A549 (cell line): ENCODE measurements around the gene UNC5A. TPM values are rescaled to one million over a fixed set of nuclear protein-coding genes. Genes with fewer than 3 reads are reported as not detected.

ENCODE experiments used
- ATAC-seq, 2 experiments: fragments of 200-7000 bp in 1 of 2; fragments of >200 bp in 1 of 2; cut with Nextera tagmentation in 1 of 2; cut with Tn5 transposase in 1 of 2; 3 replicates each; pipeline versions ENCODE4 v1.8.0 to v1.9.1; 2018 to 2020; ENCODE audit warnings: mild to moderate bottlenecking in 1 of 2, moderate library complexity in 1 of 2
- CTCF ChIA-PET: fragments of 300-600 bp; sonication (Branson Sonifier 250); formaldehyde crosslinking; extraction: SDS; loops from one replicate; lab custom pipeline; 2021; ENCODE audit warnings: antibody characterized with exemption, inconsistent platforms; lab: Yijun Ruan, JAX
- POLR2A ChIA-PET: fragments of 350-600 bp; formaldehyde crosslinking; extraction: SDS; loops from one replicate; lab custom pipeline; 2021; ENCODE audit warnings: antibody characterized with exemption, inconsistent platforms; lab: Yijun Ruan, JAX
- DNase-seq, 2 experiments: peaks; one replicate each; pipeline versions ENCODE4 v3.0.0 to v3.0.0-alpha.2; 2011 to 2016; ENCODE audit warnings: low read depth in 1 of 2, low spot score in 1 of 2
- FAIRE-seq: peaks from 2 replicates; lab custom pipeline; 2011; peaks lifted over from hg19 to GRCh38; lab: Jason Lieb, UNC
- H3K27ac ChIP-seq, 2 experiments: fragments of >200 bp; sonication (Bioruptor Twin); formaldehyde crosslinking; 3 replicates each; pipeline ENCODE4 v1.5.1; 2016 to 2017
- H3K4me1 ChIP-seq: fragments of >200 bp; sonication (Bioruptor Twin); formaldehyde crosslinking; 3 replicates; pipeline ENCODE4 v1.6.1; 2016
- H3K4me2 ChIP-seq: fragments of >200 bp; sonication (Bioruptor Twin); formaldehyde crosslinking; 3 replicates; pipeline ENCODE4 v1.6.1; 2016
- H3K4me3 ChIP-seq: fragments of >200 bp; sonication (Bioruptor Twin); formaldehyde crosslinking; 3 replicates; pipeline ENCODE4 v1.5.1; 2016
- H3K9me3 ChIP-seq: fragments of >200 bp; sonication (Bioruptor Twin); formaldehyde crosslinking; 3 replicates; pipeline ENCODE4 v1.6.1; 2016
- CBX8 ChIP-seq: fragments of 200-600 bp; sonication (generic); IDR thresholded peaks from 2 replicates; pipeline ENCODE4 v1.6.1; 2016
- CEBPB ChIP-seq, 2 experiments: fragments of >200 bp in 1 of 2; sonication (Bioruptor Twin) in 1 of 2; formaldehyde crosslinking in 1 of 2; IDR thresholded peaks; 2 replicates each; pipeline ENCODE4 v1.6.1; 2012 to 2016
- EP300 ChIP-seq, 2 experiments: fragments of >200 bp; sonication (Bioruptor Twin); formaldehyde crosslinking; IDR thresholded peaks; 2 replicates in 1 of 2; 3 replicates in 1 of 2; pipeline ENCODE4 v1.6.1; 2016 to 2017
- FOSB ChIP-seq: fragments of 250-450 bp; sonication (Bioruptor Pico); IDR thresholded peaks from 2 replicates; pipeline ENCODE4 v1.5.0; 2020; ENCODE audit warnings: mild to moderate bottlenecking, moderate library complexity
- FOXS1 ChIP-seq: fragments of 250-450 bp; sonication (Bioruptor Pico); IDR thresholded peaks from 2 replicates; pipeline ENCODE4 v1.5.0; 2020; ENCODE audit warnings: mild to moderate bottlenecking, moderate library complexity
- JUNB ChIP-seq: fragments of >200 bp; sonication (Bioruptor Twin); formaldehyde crosslinking; IDR thresholded peaks from 2 replicates; pipeline ENCODE4 v1.6.1; 2016
- KDM1A ChIP-seq: fragments of 200-600 bp; sonication (generic); IDR thresholded peaks from 2 replicates; pipeline ENCODE4 v1.6.1; 2016; ENCODE audit warnings: low read depth, mild to moderate bottlenecking
- MAFK ChIP-seq: fragments of 450-650 bp; IDR thresholded peaks from 2 replicates; pipeline ENCODE4 v1.6.1; 2014; ENCODE audit not compliant: partially characterized antibody
- NFE2L2 ChIP-seq: fragments of 150-350 bp; conservative IDR thresholded peaks from 2 replicates; pipeline ENCODE4 v1.6.1; 2014; ENCODE audit warnings: low read length
- NR3C1 ChIP-seq: fragments of >200 bp; sonication (Bioruptor Twin); formaldehyde crosslinking; IDR thresholded peaks from 3 replicates; pipeline ENCODE4 v1.6.1; 2017
- POLR2A ChIP-seq: IDR thresholded peaks from 2 replicates; pipeline ENCODE4 v1.6.1; 2012; ENCODE audit warnings: mild to moderate bottlenecking, low read length
- RCOR1 ChIP-seq: fragments of 150-350 bp; IDR thresholded peaks from 2 replicates; pipeline ENCODE4 v1.6.1; 2014; ENCODE audit warnings: antibody characterized with exemption, low read length, low read depth
- RFX5 ChIP-seq: fragments of 450-650 bp; IDR thresholded peaks from 2 replicates; pipeline ENCODE4 v1.7.1; 2014; ENCODE audit warnings: antibody characterized with exemption, mild to moderate bottlenecking, moderate library complexity
- RNF2 ChIP-seq: fragments of 200-600 bp; sonication (generic); IDR thresholded peaks from 2 replicates; pipeline ENCODE4 v1.6.1; 2016; ENCODE audit warnings: low read depth, mild to moderate bottlenecking, antibody characterized with exemption, moderate library complexity, borderline replicate concordance
- TFCP2L1 ChIP-seq: fragments of 250-450 bp; sonication (Bioruptor Pico); IDR thresholded peaks from 2 replicates; pipeline ENCODE4 v1.5.0; 2021; ENCODE audit warnings: mild to moderate bottlenecking
- TP53 ChIP-seq: fragments of 250-450 bp; sonication (Bioruptor Pico); IDR thresholded peaks from 2 replicates; pipeline ENCODE4 v1.5.0; 2021; ENCODE audit warnings: mild to moderate bottlenecking, moderate library complexity
- ZC3H11A ChIP-seq: fragments of 450-650 bp; IDR thresholded peaks from 2 replicates; pipeline ENCODE4 v1.6.1; 2014; ENCODE audit warnings: antibody characterized with exemption, mild to moderate bottlenecking
- ZFP36 ChIP-seq: fragments of 450-650 bp; IDR thresholded peaks from 2 replicates; pipeline ENCODE4 v1.6.1; 2014; ENCODE audit warnings: borderline replicate concordance; ENCODE audit not compliant: partially characterized antibody
- ZNF302 ChIP-seq: fragments of 250-450 bp; sonication (Bioruptor Pico); IDR thresholded peaks from 2 replicates; pipeline ENCODE4 v1.9.0; 2021; ENCODE audit warnings: inconsistent platforms, mild to moderate bottlenecking, moderate library complexity
- WGBS: methylation state at CpG from one replicate; pipeline ENCODE4 v1.1.6; 2017; ENCODE audit errors: missing lambda C conversion rate; 5-methylcytosine and 5-hydroxymethylcytosine counted together
- polyA plus RNA-seq, 4 experiments: library from polyadenylated mRNA; depleted of rRNA in 3 of 4; stranded (reverse); fragments of >200 nt; fragmentation: RNase III in 1 of 4; extraction: RNeasy Plus Mini Kit Qiagen cat#74134 plus additional on column Dnase treatment in 1 of 4; gene quantifications; 2 replicates in 3 of 4; 3 replicates in 1 of 4; pipeline ENCODE4 v1.2.3, GENCODE V29; 2011 to 2017
- TF ChIP-seq, protein P1 (sequence below): IDR thresholded peaks from 2 replicates; pipeline ENCODE4 v1.6.1; 2012; ENCODE audit warnings: low read depth, borderline replicate concordance
- TF ChIP-seq, protein P2 (sequence below): fragments of 150-350 bp; IDR thresholded peaks from 2 replicates; pipeline ENCODE4 v1.6.1; 2014; ENCODE audit warnings: low read depth, mild to moderate bottlenecking, low read length
- TF ChIP-seq, protein P3 (sequence below): fragments of >200 bp; sonication (Bioruptor Twin); formaldehyde crosslinking; IDR thresholded peaks from 3 replicates; pipeline ENCODE4 v1.6.1; 2016
- TF ChIP-seq, protein P4 (sequence below): IDR thresholded peaks from 2 replicates; pipeline ENCODE4 v1.6.1; 2012
- TF ChIP-seq, protein P5 (sequence below): fragments of 250-450 bp; sonication (Bioruptor Pico); IDR thresholded peaks from 2 replicates; pipeline ENCODE4 v1.5.0; 2021; ENCODE audit warnings: mild to moderate bottlenecking, moderate library complexity, borderline replicate concordance
- TF ChIP-seq, protein P6 (sequence below): fragments of 450-650 bp; IDR thresholded peaks from 2 replicates; pipeline ENCODE4 v1.6.1; 2014; ENCODE audit warnings: antibody characterized with exemption

Gene UNC5A
- polyA plus RNA-seq, 2 of the 4 experiments (the other 2 are of a cell fraction), result 0.03 to 0.14 TPM

DNA sequence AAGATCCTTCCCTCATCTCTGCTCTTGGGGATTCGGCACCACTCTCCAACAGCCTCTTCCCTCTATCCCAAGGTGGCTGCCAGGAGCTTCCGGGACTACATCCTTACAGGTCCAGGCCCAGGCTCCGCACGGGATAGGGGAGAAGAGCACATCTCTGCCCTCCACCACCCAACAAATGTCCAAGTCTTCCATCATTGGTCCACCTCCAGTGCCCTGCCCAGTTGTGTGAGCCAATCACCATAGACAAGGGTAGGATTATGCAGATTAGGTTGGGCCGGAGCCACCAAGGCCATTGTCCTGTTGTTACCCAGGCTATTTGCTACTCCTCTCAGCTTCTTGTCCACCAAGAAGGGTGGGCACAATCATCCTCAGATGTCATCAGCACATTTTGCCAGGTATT, 9.1 kb downstream of the UNC5A start:
- no peak for ATAC-seq
- no peak overlapping the region for H3K27ac ChIP-seq
- no peak for TF ChIP-seq NFE2L2
- TF ChIP-seq, protein P1, sequence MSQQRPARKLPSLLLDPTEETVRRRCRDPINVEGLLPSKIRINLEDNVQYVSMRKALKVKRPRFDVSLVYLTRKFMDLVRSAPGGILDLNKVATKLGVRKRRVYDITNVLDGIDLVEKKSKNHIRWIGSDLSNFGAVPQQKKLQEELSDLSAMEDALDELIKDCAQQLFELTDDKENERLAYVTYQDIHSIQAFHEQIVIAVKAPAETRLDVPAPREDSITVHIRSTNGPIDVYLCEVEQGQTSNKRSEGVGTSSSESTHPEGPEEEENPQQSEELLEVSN, result no peak
- no peak for TF ChIP-seq POLR2A
- TF ChIP-seq KDM1A, result no peak
- TF ChIP-seq TP53, result no peak
- TF ChIP-seq, protein P2, sequence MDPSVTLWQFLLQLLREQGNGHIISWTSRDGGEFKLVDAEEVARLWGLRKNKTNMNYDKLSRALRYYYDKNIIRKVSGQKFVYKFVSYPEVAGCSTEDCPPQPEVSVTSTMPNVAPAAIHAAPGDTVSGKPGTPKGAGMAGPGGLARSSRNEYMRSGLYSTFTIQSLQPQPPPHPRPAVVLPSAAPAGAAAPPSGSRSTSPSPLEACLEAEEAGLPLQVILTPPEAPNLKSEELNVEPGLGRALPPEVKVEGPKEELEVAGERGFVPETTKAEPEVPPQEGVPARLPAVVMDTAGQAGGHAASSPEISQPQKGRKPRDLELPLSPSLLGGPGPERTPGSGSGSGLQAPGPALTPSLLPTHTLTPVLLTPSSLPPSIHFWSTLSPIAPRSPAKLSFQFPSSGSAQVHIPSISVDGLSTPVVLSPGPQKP, result no peak
- no peak for TF ChIP-seq CBX8
- no peak for TF ChIP-seq NR3C1
- TF ChIP-seq, protein P3, sequence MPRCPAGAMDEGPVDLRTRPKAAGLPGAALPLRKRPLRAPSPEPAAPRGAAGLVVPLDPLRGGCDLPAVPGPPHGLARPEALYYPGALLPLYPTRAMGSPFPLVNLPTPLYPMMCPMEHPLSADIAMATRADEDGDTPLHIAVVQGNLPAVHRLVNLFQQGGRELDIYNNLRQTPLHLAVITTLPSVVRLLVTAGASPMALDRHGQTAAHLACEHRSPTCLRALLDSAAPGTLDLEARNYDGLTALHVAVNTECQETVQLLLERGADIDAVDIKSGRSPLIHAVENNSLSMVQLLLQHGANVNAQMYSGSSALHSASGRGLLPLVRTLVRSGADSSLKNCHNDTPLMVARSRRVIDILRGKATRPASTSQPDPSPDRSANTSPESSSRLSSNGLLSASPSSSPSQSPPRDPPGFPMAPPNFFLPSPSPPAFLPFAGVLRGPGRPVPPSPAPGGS, result no peak
- TF ChIP-seq ZC3H11A, result no peak
- TF ChIP-seq ZFP36, result no peak
- no peak for TF ChIP-seq RFX5
- TF ChIP-seq, protein P4, sequence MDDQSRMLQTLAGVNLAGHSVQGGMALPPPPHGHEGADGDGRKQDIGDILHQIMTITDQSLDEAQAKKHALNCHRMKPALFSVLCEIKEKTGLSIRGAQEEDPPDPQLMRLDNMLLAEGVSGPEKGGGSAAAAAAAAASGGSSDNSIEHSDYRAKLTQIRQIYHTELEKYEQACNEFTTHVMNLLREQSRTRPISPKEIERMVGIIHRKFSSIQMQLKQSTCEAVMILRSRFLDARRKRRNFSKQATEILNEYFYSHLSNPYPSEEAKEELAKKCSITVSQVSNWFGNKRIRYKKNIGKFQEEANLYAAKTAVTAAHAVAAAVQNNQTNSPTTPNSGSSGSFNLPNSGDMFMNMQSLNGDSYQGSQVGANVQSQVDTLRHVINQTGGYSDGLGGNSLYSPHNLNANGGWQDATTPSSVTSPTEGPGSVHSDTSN, result no peak
- TF ChIP-seq, all 56 proteins: peak for 0
- 91% methylated on average over 5 of the region's 5 CpGs for WGBS
- FAIRE-seq (no peak), DNase-seq (no peak)
- H3K4me2 ChIP-seq, result no peak overlapping the region
- no peak overlapping the region for H3K4me3 ChIP-seq
- ChIA-PET CTCF (interaction anchor here (0.8 to 5.6 kb wide), 9 partner anchors 9 to 162 kb away, joined by 3 to 29 read pairs (median 4); no protein-coding TSS in a partner anchor), POLR2A (no interaction called here)
- H3K9me3 ChIP-seq, result no peaks in the 10 kb centered on the region
- H3K4me1 ChIP-seq, result peaks cover 10% of the 10 kb centered on the region

DNA sequence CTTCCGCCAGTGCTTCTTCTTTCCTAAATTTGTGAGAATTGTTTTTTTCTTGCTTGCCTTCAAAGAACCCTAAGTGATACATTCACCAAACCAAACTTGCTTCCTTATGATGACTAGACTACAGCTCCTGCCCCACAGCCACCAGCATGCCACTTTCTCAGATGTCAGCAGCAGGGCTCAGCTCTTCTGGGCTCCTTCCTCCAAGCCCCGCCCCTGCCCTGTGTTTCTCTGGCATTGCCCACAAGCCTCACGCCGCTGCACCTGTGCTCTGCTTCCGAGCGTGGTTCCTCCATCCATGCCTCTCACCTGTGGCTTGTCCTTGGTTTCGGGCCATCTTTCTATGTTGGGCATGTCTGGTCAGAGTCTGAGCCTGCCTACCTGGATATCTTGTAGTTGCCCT, 10.6 kb downstream of the UNC5A start:
- Histone ChIP-seq H3K4me1 (peaks cover 10% of the 10 kb centered on the region), H3K4me2 (no peak overlapping the region), H3K9me3 (no peaks in the 10 kb centered on the region), H3K4me3 (no peak overlapping the region), H3K27ac (no peak overlapping the region)
- no peak for TF ChIP-seq RCOR1
- TF ChIP-seq, protein P5, sequence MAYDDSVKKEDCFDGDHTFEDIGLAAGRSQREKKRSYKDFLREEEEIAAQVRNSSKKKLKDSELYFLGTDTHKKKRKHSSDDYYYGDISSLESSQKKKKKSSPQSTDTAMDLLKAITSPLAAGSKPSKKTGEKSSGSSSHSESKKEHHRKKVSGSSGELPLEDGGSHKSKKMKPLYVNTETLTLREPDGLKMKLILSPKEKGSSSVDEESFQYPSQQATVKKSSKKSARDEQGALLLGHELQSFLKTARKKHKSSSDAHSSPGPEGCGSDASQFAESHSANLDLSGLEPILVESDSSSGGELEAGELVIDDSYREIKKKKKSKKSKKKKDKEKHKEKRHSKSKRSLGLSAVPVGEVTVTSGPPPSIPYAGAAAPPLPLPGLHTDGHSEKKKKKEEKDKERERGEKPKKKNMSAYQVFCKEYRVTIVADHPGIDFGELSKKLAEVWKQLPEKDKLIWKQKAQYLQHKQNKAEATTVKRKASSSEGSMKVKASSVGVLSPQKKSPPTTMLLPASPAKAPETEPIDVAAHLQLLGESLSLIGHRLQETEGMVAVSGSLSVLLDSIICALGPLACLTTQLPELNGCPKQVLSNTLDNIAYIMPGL (CRISPR knock-in tag), result no peak
- TF ChIP-seq, protein P6, sequence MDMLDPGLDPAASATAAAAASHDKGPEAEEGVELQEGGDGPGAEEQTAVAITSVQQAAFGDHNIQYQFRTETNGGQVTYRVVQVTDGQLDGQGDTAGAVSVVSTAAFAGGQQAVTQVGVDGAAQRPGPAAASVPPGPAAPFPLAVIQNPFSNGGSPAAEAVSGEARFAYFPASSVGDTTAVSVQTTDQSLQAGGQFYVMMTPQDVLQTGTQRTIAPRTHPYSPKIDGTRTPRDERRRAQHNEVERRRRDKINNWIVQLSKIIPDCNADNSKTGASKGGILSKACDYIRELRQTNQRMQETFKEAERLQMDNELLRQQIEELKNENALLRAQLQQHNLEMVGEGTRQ, result no peak
- ChIA-PET POLR2A (no interaction called here), CTCF (interaction anchor here (0.6 to 5.6 kb wide), 5 partner anchors 27 to 293 kb away, joined by 3 to 29 read pairs (median 3); no protein-coding TSS in a partner anchor)
- WGBS, result 54% methylated on average over 7 of the region's 7 CpGs
- FAIRE-seq (no peak), ATAC-seq (no peak), DNase-seq (no peak)

DNA sequence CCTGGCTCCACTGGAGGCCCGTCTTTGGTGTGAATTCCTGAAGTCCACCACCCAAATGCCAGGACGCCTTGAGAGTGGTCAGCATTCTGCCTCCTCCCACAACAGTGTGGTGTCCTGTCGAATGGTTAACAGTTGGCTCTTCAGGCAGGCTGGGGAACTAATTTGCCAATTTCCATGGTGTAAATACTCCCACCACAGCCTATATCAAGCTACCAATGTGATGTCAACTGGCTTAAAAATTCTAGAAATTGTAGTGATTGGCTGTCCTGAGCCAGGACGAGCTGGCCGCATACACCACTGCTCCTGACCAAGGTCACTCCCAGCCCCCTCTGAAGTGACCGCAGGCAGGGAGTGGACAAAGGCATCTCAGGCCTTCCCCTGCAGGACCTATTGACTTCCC, 11.1 kb downstream of the UNC5A start:
- no peak overlapping the region for H3K27ac ChIP-seq
- TF ChIP-seq RNF2, result no peak
- TF ChIP-seq NR3C1, result no peak
- no peak for TF ChIP-seq KDM1A
- TF ChIP-seq RCOR1, result no peak
- TF ChIP-seq, protein P6, result no peak
- no peak for TF ChIP-seq MAFK
- TF ChIP-seq ZNF302 (CRISPR knock-in tag), result no peak
- TF ChIP-seq JUNB, result no peak
- TF ChIP-seq EP300 (IDR thresholded peaks at IDR 0.05), result no peak
- TF ChIP-seq FOXS1 (CRISPR knock-in tag), result no peak
- no peak for TF ChIP-seq FOSB (CRISPR knock-in tag)
- TF ChIP-seq TFCP2L1 (CRISPR knock-in tag), result no peak
- no peak for TF ChIP-seq CEBPB (IDR thresholded peaks at IDR 0.05)
- TF ChIP-seq CBX8, result no peak

More for the DNA sequence above, 11.1 kb downstream of the UNC5A start:
- Histone ChIP-seq H3K9me3 (no peaks in the 10 kb centered on the region), H3K4me2 (no peak overlapping the region), H3K4me3 (no peak overlapping the region), H3K4me1 (peaks cover 10% of the 10 kb centered on the region)
- FAIRE-seq, result no peak
- WGBS, result 80% methylated on average over 6 of the region's 6 CpGs
- POLR2A ChIA-PET, result no interaction called here
- no peak for ATAC-seq
- DNase-seq, result no peak
- CTCF ChIA-PET, result interaction anchor here (0.6 to 5.6 kb wide), 4 partner anchors 11 to 166 kb away, joined by 3 to 29 read pairs (median 4); no protein-coding TSS in a partner anchor
